ENCODE results near the gene FERMT2. TPM values are rescaled to one million over a fixed set of nuclear protein-coding genes. Genes with fewer than 3 reads are reported as not detected.

The FERMT2 gene
- total RNA-seq, 6 donors from 2014 or later: 34.6 to 121 (median 72.3) TPM

DNA sequence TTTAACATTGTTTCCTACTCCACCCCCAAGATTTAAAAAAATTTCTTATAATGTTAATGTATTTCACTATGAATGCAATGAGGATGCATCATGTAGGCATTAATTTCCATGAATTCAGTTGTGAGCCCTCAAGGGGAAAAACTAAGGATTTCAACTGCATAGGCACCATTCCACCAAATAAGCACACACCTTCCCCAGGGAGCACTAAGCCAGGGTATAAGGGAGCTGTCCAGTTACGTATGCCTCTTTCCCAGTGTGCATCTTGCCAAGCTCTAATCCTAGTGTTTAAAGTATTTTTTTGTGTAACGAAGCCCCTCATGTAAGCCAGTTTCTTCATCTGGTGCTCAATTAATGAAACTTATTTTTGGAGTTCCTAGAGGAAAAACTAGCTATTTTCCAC is 6.6 kb downstream of the FERMT2 start:
- Histone ChIP-seq H3K27ac (no peak overlapping the region), H3K4me3 (no peak overlapping the region), H3K27me3 (no peaks in the 10 kb centered on the region), H3K9me3 (no peaks in the 10 kb centered on the region), H3K36me3 (peaks cover 0 to 14% (median 0%) of the 10 kb centered on the region in 4 donors), H3K4me1 (peaks cover 11 to 42% (median 26%) of the 10 kb centered on the region in 4 donors)
- TF ChIP-seq POLR2A (IDR thresholded peaks at IDR 0.05): no peak
- TF ChIP-seq, protein P1, sequence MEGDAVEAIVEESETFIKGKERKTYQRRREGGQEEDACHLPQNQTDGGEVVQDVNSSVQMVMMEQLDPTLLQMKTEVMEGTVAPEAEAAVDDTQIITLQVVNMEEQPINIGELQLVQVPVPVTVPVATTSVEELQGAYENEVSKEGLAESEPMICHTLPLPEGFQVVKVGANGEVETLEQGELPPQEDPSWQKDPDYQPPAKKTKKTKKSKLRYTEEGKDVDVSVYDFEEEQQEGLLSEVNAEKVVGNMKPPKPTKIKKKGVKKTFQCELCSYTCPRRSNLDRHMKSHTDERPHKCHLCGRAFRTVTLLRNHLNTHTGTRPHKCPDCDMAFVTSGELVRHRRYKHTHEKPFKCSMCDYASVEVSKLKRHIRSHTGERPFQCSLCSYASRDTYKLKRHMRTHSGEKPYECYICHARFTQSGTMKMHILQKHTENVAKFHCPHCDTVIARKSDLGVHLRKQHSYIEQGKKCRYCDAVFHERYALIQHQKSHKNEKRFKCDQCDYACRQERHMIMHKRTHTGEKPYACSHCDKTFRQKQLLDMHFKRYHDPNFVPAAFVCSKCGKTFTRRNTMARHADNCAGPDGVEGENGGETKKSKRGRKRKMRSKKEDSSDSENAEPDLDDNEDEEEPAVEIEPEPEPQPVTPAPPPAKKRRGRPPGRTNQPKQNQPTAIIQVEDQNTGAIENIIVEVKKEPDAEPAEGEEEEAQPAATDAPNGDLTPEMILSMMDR (IDR thresholded peaks at IDR 0.05): no peak
- TF ChIP-seq POLR2AphosphoS5 (IDR thresholded peaks at IDR 0.05): no peak
- no peak for TF ChIP-seq EP300 (IDR thresholded peaks at IDR 0.05)
- ATAC-seq (ENCODE audit: low FRiP score in 2 of 2) (no peak), DNase-seq (no peak)
- WGBS, 2 donors: 67 to 73% methylated on average over 2 of the region's 2 CpGs

DNA sequence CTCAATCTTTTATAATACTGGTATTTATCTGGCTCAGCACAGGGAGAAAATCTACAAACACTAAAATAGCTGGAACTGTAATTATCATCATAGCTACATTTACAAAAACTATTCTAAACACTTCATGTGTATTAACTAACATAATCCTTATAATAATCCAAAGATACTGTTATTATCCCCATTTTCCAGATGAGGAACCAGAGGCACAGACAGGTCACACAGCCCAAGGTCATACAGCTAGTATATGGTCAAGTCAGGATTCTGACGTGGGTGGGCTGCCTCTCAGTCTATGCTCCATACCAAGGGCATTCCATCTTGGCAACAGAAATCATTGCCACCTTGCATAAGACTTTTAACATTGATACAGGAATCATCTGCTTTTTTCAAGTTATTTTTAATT is 11.4 kb downstream of the FERMT2 start:
- ATAC-seq (ENCODE audit: low FRiP score in 2 of 2): no peak
- Histone ChIP-seq H3K27me3 (no peaks in the 10 kb centered on the region), H3K9me3 (no peaks in the 10 kb centered on the region), H3K4me1 (peaks cover 15 to 44% (median 31%) of the 10 kb centered on the region in 4 donors), H3K27ac (no peak overlapping the region), H3K36me3 (no peaks in the 10 kb centered on the region), H3K4me3 (no peak overlapping the region)
- DNase-seq: no peak
- WGBS, 2 donors: 90 to 92% methylated on average over 1 of the region's 1 CpG
- TF ChIP-seq, protein P1 (IDR thresholded peaks at IDR 0.05): no peak

DNA sequence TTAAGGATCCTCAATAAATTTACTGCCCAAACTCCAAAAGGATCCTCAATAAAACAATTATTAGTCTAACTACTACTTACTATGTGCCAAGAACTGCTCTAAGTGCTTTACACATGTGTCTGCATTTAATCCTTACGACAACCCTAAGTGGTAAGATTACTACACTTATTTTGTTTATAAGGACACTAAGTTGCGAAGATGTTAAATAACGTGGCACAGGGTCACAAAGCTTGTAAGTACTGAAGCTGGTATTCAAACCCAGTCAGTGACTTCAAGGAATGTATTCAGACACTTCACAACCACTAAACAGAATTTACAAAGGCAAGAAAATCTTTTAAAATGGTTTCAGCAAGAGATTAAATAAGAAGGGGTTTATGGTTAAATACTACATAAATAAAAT is 13.0 kb downstream of the FERMT2 start:
- ATAC-seq (ENCODE audit: low FRiP score in 2 of 2): no peak
- Histone ChIP-seq H3K4me3 (peak overlapping the region in 1 of 4 donors; percentile 3), H3K27ac (peak overlapping the region in 3 of 4 donors; percentile 7 to 13 (median 12)), H3K4me1 (peaks cover 15 to 43% (median 33%) of the 10 kb centered on the region in 4 donors), H3K9me3 (no peaks in the 10 kb centered on the region), H3K36me3 (no peaks in the 10 kb centered on the region), H3K27me3 (no peaks in the 10 kb centered on the region)
- no peak for DNase-seq
- TF ChIP-seq EP300 (IDR thresholded peaks at IDR 0.05) (no peak), POLR2AphosphoS5 (IDR thresholded peaks at IDR 0.05) (no peak), POLR2A (IDR thresholded peaks at IDR 0.05) (no peak)
- TF ChIP-seq, protein P1 (IDR thresholded peaks at IDR 0.05): no peak
- 27 to 71% methylated on average over 3 of the region's 3 CpGs for WGBS, 2 donors

DNA sequence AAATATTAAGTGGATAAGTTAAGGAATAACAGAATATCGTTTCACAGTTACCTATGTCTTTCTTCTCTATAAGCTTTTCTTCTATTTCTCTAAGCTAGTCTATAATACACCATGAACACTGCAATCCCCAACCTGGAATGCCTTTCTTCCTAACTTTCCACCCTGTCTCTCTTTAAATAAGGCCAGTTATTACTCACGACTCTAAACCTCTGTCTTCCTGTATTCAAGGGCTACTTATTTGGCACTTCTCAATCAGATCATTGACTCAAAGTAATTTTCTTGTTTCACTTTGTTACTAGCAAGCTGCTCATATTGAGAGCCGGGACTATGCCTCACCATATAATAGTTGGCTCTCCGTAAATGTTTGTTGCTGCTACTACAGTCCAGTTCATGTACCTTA is 13.5 kb downstream of the FERMT2 start:
- ATAC-seq (ENCODE audit: low FRiP score in 2 of 2) (peak; percentile 50 to 62), DNase-seq (no peak)
- Histone ChIP-seq H3K27ac (peak overlapping the region in 3 of 4 donors; percentile 7 to 13 (median 12)), H3K9me3 (no peaks in the 10 kb centered on the region), H3K4me3 (peak overlapping the region in 1 of 4 donors; percentile 3), H3K27me3 (no peaks in the 10 kb centered on the region), H3K4me1 (peaks cover 15 to 43% (median 33%) of the 10 kb centered on the region in 4 donors), H3K36me3 (no peaks in the 10 kb centered on the region)
- 44 to 49% methylated on average over 4 of the region's 4 CpGs for WGBS, 2 donors
- TF ChIP-seq POLR2AphosphoS5 (IDR thresholded peaks at IDR 0.05): no peak

DNA sequence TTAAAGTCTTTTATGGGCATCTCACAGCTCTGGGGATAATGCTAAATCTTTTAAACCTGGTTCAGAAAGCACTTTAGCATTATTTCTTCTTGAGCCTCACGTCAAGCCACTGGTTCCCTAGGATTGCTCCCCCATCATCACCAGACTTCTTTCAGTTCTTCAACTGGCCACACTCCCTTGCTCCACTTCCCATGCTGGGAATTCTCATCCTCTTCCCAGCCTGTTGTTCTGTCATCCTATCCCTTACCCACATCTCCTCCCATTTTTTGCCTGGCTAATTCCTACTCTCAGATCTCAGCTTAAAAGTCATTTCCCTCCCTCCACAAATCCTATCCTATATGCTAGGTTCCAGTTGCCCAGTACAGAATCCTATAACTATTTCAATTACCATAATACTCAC is 14.4 kb downstream of the FERMT2 start:
- H3K9me3 ChIP-seq: no peaks in the 10 kb centered on the region
- 88% methylated on average over 1 of the region's 1 CpG for WGBS, 2 donors
- DNase-seq: no peak
- no peaks in the 10 kb centered on the region for H3K27me3 ChIP-seq
- ATAC-seq (ENCODE audit: low FRiP score in 2 of 2): no peak
- TF ChIP-seq POLR2A (IDR thresholded peaks at IDR 0.05) (no peak), POLR2AphosphoS5 (IDR thresholded peaks at IDR 0.05) (no peak), EP300 (IDR thresholded peaks at IDR 0.05) (no peak)
- TF ChIP-seq, protein P1 (IDR thresholded peaks at IDR 0.05): no peak
- H3K36me3 ChIP-seq: no peaks in the 10 kb centered on the region
- H3K27ac ChIP-seq: peak overlapping the region in 1 of 4 donors; percentile 33
- H3K4me3 ChIP-seq: no peak overlapping the region
- H3K4me1 ChIP-seq: peaks cover 15 to 48% (median 28%) of the 10 kb centered on the region in 4 donors
